Vagina (tissue), 2 donors: ENCODE measurements around the gene NOP14.

Experiments
- CTCF ChIP-seq, 3 experiments: fragments of 450-650 bp in 2 of 3; fragments of 200-600 bp in 1 of 3; sonication (generic) in 1 of 3; IDR thresholded peaks; one replicate each; pipeline ENCODE4 v1.5.1; 2017 to 2019; ENCODE audit warnings: antibody characterized with exemption in 3 of 3, mild to moderate bottlenecking in 2 of 3, moderate library complexity in 2 of 3
- POLR2A ChIP-seq, 2 donors: fragments of 450-650 bp; IDR thresholded peaks; one replicate each; pipeline ENCODE4 v1.6.1; 2017; ENCODE audit warnings: antibody characterized with exemption in 2 of 2, mild to moderate bottlenecking in 2 of 2, moderate library complexity in 2 of 2

DNA sequence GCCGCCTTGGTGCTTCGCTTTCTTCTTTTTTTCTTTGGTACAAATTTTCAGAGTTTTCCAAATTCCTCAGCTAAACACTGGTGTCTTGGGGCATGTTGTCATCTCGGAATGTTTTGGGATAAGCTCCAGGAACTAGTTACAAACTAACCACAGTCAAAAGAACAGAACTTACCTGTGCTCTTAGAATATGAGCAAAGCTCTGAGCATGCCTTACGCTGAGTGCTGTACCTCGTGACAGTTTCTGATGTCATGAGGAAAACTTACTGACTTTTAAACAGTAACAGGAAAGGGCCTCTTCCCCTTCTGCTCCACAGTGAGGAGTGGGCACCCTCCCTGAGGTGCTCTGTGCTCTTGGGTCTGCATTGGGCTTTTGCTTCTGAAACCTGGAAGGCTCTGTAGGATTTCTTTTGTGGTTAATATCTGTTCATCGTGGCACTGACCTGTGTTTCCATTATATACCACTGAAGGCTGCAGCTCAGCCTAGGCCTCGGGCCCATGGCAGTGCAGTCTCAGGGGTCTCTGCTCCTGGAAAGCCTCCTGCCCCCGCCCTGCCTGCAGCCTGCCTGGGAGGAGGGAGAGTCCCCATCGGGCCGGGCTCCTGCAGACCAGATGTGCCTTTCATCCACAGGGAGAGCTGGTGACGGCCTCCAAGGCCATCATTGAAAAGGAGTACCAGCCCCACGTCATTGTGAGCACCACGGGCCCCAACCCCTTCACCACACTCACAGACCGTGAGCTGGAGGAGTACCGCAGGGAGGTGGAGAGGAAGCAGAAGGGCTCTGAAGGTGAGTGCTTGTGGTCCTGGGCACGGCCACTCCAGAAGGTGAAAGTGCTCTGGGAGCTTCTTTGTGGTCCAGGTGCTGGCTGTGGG is 48.7 kb downstream of the NOP14 start:
- no peak for TF ChIP-seq POLR2A (IDR thresholded peaks at IDR 0.05)
- no peak for TF ChIP-seq CTCF (IDR thresholded peaks at IDR 0.05)
